HG03064 (cell line): Measurements from ENCODE around the gene RFTN1.
A peak's percentile ranks its signal among the peaks of the same experiment; 100 is the strongest.

Source experiments
- ATAC-seq: cut with Tn5 transposase; IDR thresholded peaks from one replicate; pipeline ENCODE4 v1.9.1; 2021; ENCODE audit warnings: low read depth; ENCODE audit not compliant: unreplicated experiment

RFTN1 gene

DNA sequence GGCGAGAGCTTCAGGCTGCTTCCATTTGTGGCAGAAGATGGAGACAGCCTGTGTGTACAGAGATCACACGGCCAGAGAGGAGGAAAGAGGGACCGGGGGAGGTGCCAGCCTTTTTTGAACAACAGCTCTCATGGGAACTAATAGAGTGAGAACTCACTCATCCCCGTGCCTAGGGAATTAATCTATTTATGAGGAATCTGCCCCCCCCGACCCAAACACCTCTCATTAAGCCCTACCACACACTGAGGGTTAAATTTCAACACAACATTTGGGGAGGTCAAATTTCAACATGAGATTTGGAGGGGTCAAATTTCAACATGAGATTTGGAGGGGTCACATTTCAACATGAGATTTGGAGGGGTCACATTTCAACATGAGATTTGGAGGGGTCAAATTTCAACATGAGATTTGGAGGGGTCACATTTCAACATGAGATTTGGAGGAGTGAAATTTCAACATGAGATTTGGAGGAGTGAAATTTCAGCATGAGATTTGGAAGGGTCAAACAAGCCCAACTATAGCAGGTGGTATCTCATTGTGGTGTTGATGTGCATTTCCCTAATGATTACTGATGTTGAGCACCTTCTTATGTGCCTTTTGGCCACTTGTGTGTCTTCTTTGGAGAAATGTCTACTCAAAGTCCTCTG lies 20.6 kb upstream of the RFTN1 start:
- no peak for ATAC-seq

DNA sequence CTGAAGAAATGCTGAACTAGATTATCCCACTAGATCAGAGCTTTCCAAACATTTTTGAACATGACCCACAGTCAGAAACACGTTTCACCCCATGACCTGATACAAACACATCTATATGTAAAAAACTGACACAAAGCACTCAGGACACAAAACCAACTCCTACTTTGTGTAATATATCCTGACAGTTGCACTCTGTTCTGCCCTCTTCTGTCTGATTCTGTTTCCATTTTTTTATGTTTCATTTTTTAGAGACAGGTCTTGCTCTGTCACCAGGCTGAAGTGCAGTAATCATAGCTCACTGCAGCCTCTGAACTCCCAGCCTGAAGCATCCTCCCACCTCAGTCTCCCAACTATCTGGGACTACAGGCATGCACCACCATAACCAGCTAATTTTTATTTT lies 15.8 kb upstream of the RFTN1 start:
- ATAC-seq: no peak

DNA sequence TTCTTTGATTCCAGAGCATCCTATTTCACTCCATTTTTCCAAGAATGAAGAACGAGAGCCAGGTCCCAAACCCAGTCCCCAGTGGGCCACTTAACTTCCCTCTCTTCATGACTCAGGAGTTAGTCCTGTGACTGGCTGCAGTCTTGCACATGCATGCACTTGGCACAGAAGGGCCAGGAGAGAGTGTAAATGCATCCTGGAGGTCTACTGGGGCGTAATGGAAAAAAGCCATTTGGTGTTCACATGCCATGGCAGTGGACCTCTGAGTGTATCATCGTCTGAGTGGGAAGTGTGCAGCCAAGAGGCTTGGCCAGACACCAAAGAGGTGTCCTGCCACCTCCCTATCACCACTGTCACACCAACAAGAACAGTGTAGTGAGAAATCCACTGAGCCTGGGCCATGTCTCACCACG lies 15.1 kb upstream of the RFTN1 start:
- ATAC-seq: no peak

DNA sequence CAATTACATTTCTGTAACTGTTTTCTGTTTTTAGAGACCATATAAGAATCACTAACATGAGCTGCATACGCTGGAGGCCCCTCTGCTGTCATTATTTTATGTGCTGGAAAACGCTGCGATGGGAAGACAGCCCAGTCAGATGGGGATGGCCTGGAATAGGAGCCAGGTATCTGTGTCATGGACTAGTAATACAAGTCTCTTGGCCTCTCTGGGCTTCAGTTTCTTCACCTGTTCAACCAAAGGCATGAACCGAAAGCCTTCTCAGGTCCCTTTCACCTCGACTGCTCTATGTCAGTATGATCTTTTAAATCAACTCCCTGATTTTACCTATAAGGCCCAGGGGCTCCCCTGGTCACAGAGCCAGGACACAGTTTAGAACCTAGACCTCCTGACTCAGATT lies 14.6 kb upstream of the RFTN1 start:
- ATAC-seq: no peak

DNA sequence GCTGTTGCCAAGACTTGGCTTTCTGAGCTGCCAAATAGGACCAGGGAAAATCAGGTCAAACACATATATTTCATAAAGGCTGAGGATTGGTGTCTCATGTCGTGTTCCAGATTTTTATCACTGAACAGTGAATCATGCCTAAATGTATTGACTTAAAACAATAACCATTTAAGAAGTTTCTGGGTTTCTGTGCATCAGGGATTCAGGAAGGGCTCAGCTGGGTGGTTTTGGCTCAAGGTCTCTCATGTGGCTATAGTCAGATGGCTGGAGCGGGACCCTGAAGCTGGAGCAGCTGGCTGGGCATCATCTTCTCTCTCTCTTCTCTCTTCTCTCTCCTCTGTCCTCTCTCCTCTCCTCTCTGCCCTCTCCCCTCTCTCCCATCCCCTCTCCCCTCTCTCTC lies 10.7 kb upstream of the RFTN1 start:
- no peak for ATAC-seq

DNA sequence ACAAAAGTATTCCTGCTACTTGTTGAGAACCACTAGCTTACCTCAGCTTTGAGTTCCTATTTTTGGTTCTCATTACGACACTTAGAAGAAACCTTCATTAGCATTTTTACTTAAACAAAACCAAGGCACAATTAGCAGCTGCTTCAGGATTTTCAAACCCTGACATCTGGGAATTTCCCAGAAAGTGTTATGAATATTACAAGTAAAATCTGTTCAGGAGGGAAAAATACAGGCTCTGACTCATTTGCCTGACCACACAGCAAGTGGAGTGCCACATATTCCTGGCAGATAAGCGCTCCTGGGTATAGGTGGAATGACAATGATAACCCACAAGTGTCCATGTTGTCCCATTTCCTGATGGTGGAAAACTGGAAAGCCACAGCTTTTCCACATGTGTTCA lies 10.3 kb upstream of the RFTN1 start:
- no peak for ATAC-seq

DNA sequence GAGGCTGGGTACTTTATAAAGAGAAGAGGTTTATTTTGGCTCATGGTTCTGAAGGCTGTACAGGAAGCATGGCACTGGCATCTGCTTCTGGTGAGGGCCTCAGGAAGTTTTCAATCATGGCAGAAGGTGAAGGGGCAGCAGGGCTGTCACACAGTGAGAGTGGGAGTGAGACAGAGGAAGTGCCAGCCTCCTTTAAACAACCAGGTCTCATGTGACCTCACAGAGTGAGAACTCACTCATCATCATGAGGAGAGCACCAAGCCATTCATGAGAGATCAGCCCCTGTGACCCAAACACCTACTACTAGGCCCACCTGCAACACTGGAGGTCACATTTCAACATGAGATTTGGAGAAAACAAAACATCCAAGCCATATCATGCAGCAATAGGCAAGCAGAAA lies 9.3 kb upstream of the RFTN1 start:
- ATAC-seq: no peak

DNA sequence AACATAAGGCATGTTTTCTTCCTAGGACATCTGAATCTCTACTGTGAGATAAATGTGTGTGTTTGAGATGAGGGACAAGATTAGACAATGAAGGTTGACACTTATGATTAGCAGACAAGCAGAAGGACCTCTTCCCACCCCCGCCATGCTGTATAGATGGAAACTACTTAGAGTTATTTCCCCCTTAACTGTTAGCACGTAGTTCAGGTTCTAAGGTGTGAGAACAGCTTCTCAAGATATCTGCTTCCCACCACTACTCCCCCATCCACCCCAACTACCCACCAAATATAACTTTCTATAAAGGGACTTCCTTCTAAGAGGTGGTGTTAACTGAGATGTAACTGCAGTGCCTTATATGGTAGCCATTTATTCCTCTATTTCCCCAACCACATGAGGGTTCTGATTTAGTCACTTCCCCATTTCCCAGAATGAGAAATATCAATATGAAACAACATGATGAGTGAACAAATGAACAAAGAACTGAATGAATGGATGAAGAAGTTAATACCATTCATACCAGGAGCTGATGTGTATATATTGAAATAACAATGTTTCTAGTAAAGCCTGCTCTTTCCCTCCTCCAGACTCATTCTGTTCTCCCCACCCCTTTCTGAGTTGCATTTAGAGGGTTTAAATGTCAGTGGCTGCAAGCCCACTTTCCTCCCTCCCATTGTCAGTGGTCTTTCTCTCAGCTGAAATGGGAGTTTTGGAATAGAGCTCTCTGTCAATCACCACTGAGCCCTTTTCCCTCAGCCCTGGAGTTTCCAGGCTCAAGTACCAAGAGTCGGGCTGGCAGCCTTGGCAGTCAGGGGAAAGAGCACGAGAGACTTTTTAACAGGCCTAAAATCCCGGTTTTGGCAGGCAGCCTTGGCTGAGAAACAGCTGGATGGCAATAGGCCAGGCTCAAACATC lies 7.7 kb upstream of the RFTN1 start:
- ATAC-seq: peak; percentile 27

DNA sequence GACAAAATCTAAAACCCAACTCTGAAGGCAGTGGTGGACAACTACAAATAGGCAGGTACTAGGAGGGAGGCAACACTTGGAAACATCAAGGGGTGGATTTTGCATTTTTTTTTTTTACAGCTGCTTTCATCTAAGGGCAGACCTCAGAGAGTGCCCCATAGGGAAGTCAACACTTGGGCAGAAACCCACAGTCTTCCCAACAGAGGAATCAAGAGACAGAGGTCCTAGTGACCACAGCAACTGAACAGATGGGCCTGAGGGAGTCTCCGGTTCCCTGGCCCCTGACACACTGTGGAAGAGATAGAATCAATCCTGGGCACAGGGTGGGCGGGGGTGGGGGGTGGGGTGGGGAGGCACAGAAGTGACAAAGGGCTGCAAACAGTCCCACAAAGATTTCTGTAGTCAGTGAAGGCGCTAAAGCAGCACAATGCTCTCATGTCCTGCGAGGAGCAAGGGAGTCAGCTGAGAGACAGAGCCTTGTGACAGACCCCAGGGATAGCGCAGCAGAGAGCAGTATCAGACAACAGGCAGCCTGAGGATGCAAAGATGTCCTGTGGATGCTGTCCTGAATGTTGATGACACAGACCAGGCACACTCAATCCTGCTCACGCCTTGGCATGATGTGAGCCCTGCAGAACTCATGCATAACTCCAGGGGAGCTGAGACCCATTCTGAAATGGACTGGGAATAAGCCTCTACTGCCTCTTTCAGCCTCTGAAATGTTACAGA lies 6.9 kb upstream of the RFTN1 start:
- ATAC-seq: no peak

DNA sequence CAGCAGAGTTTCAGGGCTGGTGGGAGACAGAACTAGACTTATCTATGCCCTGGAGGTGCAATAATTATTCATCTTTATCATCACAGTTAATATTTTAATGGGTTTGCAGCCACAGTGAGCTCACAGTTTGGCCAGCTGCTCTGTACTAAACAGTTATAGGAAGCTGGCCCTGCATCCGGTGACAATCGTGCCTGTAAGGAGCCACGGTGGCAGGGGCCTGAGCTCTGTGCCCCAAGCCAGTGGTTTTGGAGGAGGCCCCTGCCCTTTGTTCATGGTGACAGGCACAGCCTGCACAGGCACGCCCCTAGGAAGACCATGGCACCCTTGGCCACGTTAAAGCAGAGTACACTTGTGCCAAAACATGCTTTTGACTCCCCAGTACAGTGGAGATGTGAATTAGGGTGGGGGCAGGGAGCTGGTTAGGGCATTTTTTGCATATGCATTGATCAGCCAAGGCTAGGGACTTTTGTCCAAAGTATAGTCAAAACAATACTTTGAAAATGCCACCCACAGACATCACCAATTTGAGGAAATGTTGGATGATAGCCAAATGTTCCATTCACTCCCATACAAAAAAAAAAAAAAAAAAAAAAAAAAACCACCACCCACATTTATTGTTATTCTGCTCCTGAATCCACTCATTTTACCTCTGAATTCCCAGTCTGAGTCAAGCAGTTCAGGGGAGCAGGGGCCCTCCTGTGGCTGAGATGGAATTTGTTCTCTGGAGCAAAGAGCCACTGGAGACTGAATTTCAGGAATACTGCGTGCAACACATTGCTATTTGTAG lies 3.4 kb upstream of the RFTN1 start:
- ATAC-seq: no peak

DNA sequence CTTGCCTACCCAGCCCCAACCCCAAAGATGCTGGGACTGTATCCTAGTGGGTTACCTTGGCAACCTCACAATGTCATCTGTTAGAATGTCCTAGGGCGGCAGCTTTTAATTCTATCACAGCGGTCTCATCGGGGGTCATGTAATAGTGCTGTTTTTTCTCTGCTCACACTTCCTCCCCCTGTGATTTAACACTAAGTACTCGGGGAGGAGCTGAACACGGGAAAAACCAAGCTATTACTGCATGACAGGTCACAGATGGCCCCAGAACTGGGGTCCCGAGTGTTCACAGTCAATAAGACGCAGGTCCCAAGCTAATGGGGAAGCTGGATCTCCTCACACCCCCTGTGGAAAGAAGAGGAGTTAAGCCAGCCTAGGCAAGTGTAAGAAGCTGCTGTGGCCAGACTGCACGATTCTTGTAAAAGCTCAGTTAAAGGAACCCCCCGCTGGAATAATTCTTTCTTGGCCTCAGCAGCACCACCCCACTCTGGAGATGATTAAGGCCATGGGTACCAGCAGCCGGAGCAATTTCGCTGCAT lies 2.5 kb upstream of the RFTN1 start:
- no peak for ATAC-seq

DNA sequence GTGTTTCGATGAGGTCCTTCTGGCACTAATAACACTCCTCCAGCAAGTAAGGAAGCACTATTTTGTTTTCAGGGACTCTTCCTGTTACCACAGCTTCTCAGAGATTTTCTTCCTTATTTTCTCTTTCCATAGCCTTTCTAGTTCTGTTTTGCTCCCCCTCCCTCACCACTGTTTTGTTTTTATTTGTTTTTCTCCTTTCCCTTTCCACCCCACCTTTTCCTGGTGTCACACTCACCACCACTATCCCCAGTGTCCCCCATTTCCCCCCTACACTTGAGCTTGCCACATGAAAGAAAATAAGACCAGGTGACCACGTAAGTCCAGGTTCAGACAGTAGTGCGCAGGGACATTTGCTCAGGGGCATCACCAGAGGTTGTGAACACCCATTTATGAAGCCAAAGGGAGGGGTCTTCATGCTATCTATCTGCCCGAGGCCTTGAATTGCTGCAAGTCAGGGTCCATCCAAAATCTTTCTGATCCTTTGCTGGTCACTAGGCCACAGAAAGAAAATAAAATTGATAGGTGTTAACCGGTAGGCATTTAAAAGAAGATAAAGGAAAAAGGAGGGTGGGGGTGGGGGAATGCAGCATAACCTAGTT lies 1.4 kb upstream of the RFTN1 start:
- ATAC-seq: no peak

DNA sequence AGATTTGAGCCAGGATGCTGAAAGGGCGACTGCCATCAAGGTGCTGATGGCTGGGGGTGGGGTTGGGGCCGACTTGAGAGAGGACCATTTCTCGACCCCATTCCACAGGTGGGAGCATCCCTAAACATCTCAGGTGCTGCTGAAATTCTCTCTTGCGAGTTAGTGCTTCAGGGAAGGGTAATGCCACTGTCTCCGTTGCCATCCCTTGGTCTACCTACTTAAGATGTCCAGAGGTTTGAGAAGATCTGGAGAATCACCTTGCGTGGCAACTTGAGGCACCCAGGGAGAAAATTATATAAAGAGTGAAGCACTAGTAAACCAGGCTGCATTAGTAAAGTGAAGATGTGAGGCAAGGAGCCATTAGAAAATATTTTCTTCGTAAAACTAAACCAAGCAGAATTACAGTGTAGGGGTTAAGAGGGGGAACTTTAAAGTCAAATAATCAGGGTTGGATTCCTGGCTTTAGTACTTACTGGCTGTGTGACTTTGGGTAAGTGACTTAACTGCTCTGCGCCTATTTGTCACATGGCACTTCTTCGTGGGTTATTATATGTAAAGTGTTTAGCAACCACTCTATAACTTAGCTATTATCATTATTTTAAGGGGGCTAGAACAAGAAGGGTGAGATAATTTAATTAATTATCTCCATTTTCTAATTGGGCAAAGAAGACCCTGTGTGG lies 662 bp upstream of the RFTN1 start:
- no peak for ATAC-seq

DNA sequence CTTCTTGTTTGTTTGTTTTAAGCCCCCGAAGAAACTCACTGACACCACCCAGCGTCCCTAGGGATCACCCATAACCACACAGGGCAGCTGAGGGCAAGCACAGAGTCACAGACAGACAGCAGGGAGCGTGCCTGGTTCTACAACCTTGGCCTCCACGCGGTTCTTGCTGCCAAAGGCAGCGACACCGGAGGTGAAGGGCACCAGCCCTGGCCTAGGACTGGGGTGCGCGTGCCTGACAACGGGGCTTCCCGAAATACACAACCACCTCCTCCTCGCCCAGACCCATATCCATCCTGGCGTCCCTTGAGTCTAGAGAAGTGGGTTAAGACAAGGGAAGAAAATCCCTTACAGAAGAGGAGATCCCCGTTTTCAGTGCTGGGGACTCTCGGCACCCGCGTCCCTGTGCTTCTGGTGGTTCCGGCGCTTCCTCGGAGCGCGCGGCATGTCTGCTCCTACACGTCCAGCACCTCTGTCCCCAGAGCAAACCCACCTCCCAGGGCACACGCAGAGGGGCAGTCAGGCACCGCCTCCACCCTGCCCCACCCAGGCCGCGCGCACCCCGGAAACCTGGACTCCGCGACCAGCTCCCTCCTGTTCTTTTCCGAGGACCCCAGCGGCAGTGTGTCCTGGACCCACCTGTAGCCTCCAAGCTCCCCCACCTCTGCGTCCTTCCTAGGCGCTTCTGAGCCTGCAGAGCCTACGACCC lies 911 bp downstream of the RFTN1 start:
- ATAC-seq: peak; percentile 9

DNA sequence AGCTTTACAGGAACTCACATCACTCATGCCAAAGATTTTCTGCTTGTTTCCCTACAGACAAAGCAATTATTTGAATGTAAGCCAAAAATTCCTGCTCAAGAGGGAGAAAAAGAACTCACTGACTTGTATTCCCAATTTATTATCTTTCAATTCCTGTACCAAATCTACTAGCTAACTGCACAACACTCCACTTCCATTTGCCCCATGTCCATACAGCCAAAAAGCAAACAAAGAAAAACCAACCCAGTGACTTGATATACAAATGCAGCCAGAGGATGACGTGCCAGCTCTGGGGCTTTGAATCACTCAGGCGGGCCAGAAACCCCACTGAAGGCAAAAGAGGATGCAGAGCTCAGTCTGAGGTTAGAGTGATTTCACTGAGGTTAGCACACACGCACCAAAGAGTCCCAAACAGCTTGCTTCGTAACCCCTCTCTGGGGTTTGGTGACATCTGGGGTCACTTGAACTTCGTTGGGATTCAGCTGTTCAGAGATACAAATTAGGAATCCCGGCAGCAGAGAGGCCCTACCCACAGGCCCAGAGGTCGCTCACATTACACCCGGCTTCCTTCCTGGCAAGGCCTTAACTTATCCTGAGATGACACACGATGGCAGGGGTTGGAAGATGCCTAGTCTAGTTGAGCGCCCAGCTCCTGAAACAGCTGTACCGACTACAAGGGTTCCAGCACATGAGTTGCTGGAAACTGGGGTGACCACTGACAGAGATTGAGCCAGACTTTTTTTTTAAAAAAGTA lies 1.6 kb downstream of the RFTN1 start:
- peak; percentile 45 for ATAC-seq

DNA sequence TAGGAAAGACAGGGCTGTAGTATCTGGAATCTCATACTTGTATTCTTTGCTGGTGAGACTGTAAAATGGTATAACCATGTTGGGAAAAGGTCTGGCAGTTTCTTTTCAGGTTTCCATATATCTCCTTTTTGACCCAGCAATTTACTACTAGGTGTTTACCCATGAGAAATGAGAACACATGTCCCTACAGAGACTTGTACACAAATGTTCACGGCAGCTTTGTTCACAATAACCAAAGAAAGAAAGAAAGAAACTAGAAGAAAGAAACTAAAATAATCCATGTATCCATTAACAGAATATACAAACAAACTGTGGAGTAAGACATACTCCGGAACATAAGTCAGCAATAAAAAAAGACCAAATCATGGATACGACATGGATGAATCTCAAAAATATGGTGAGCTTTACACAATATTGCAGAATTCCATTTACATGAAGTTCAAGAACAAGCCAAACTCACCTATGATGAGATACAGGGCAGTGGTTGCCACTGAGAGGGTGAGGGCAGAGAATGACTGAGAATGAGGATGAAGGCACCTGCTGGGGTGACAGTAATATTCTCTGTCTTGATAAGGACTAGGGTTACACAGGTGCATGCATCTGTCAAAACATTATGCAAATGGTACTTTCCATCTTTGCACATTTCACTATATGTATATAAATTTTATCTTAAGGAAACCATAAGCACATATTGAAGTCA lies 2.7 kb downstream of the RFTN1 start:
- no peak for ATAC-seq
